GM21360 (cell line): ENCODE results near the gene GOLGA6D.
"Not testable (repeated sequence)": the region's sequence is repeated elsewhere in the genome, so short reads cannot be mapped to it uniquely, and the experiment has no call there.

ENCODE experiments used
- ATAC-seq: cut with Tn5 transposase; IDR thresholded peaks from one replicate; pipeline ENCODE4 v1.9.1; 2021; ENCODE audit warnings: mild to moderate bottlenecking, moderate library complexity; ENCODE audit not compliant: unreplicated experiment

Gene GOLGA6D

GRCh38 chr15:75282572-75282971, at the start of gene GOLGA6D:
Gene GOLGA6D (plus strand): TSS chr15:75282835. CDS start chr15:75282876, 41 bp downstream.
- ATAC-seq: not testable (repeated sequence)

GRCh38 chr15:75233504-75234190, 49.0 kb upstream of the GOLGA6D start:
- ATAC-seq: no peak

GRCh38 chr15:75234191-75234810, 48.3 kb upstream of the GOLGA6D start:
- ATAC-seq: no peak

- ATAC-seq: no peak
These were observed 47.5 kb upstream of the GOLGA6D start for GRCh38 chr15:75235051-75235673.

- no peak for ATAC-seq
These were observed 46.6 kb upstream of the GOLGA6D start for GRCh38 chr15:75235760-75236729.

- no peak for ATAC-seq
These were observed 45.2 kb upstream of the GOLGA6D start for GRCh38 chr15:75237316-75237982.

GRCh38 chr15:75238150-75238549, 44.5 kb upstream of the GOLGA6D start:
- ATAC-seq: no peak

GRCh38 chr15:75245741-75246140, 36.9 kb upstream of the GOLGA6D start:
- ATAC-seq: not testable (repeated sequence)

- not testable (repeated sequence) for ATAC-seq
These were observed 33.6 kb upstream of the GOLGA6D start for GRCh38 chr15:75248991-75249390.

- ATAC-seq: no peak
These were observed 32.9 kb upstream of the GOLGA6D start for GRCh38 chr15:75249726-75250125.

- ATAC-seq: not testable (repeated sequence)
These were observed 31.3 kb upstream of the GOLGA6D start for GRCh38 chr15:75251343-75251742.

GRCh38 chr15:75252285-75252684, 30.4 kb upstream of the GOLGA6D start:
- not testable (repeated sequence) for ATAC-seq

GRCh38 chr15:75258034-75258433, 24.6 kb upstream of the GOLGA6D start, which contains the start of gene GOLGA6C:
Gene GOLGA6C (plus strand): TSS chr15:75258334. CDS start chr15:75258599, 265 bp downstream.
- ATAC-seq: not testable (repeated sequence)

GRCh38 chr15:75258620-75259343, 23.9 kb upstream of the GOLGA6D start:
- not testable (repeated sequence) for ATAC-seq

- ATAC-seq: not testable (repeated sequence)
These were observed 22.8 kb upstream of the GOLGA6D start for GRCh38 chr15:75259873-75260272.

- not testable (repeated sequence) for ATAC-seq
These were observed 8.8 kb upstream of the GOLGA6D start for GRCh38 chr15:75273751-75274359.

- ATAC-seq: peak; percentile 49
These were observed 8.0 kb upstream of the GOLGA6D start for GRCh38 chr15:75274509-75275107.

GRCh38 chr15:75275617-75276016, 7.0 kb upstream of the GOLGA6D start:
- not testable (repeated sequence) for ATAC-seq

GRCh38 chr15:75278497-75278896, 4.1 kb upstream of the GOLGA6D start:
- not testable (repeated sequence) for ATAC-seq
